Cardiac muscle cell (in vitro differentiated cells and primary cell): ENCODE measurements around the gene BMPER. TPM values are rescaled to one million over a fixed set of nuclear protein-coding genes. Genes with fewer than 3 reads are reported as not detected.

Experiments
- DNase-seq, 2 donors: peaks; one replicate each; pipeline versions ENCODE4 v3.0.0 to v3.0.0-alpha.2; 2010 to 2017; ENCODE audit warnings: low read depth in 1 of 2, low spot score in 1 of 2
- H3K27ac ChIP-seq: fragments of 200-600 bp; sonication (generic); 2 replicates; pipeline ENCODE4 v1.5.1; 2016
- H3K27me3 ChIP-seq: fragments of 200-600 bp; sonication (generic); 2 replicates; pipeline ENCODE4 v1.6.0; 2016; ENCODE audit warnings: control low read depth
- H3K36me3 ChIP-seq: fragments of 200-600 bp; sonication (generic); 2 replicates; pipeline ENCODE4 v1.5.1; 2016; ENCODE audit warnings: control low read depth
- H3K4me1 ChIP-seq: fragments of 200-600 bp; sonication (generic); 2 replicates; pipeline ENCODE4 v1.8.1; 2017; ENCODE audit warnings: low read depth, mild to moderate bottlenecking, mixed run types
- H3K4me3 ChIP-seq: fragments of 200-600 bp; sonication (generic); 2 replicates; pipeline ENCODE4 v1.5.1; 2016; ENCODE audit warnings: mild to moderate bottlenecking
- H3K9me3 ChIP-seq: fragments of 200-600 bp; sonication (generic); 2 replicates; pipeline ENCODE4 v1.5.1; 2017; ENCODE audit warnings: low read depth, mild to moderate bottlenecking, control low read depth
- CTCF ChIP-seq: IDR thresholded peaks from 2 replicates; pipeline ENCODE4 v1.5.1; 2012; ENCODE audit warnings: low read depth, mild to moderate bottlenecking, low read length
- polyA plus RNA-seq: library from polyadenylated mRNA; unstranded; fragments of >200 nt; fragmentation: Nextera tagmentation; extraction: Ambion mirVana; gene quantifications from 2 replicates; pipeline ENCODE4 v1.2.1, GENCODE V29; 2016
- total RNA-seq: library from RNA; depleted of rRNA; stranded (reverse); fragments of >200 nt; gene quantifications from 2 replicates; pipeline ENCODE4 v1.2.3, GENCODE V29; 2016

The BMPER gene
- total and polyA plus RNA-seq, 2 experiments from 2014 or later, result 53.6 to 138 TPM

- Histone ChIP-seq H3K27me3 (no peaks in the 10 kb centered on the region), H3K27ac (no peak overlapping the region), H3K36me3 (no peaks in the 10 kb centered on the region), H3K9me3 (no peaks in the 10 kb centered on the region), H3K4me1 (no peaks in the 10 kb centered on the region), H3K4me3 (no peak overlapping the region)
- no peak for TF ChIP-seq CTCF
- no peak for DNase-seq
Measured at GRCh38 chr7:34181271-34181958, 276.1 kb downstream of the BMPER start.

GRCh38 chr7:34184466-34184865, 279.1 kb downstream of the BMPER start:
- H3K27me3 ChIP-seq, result no peaks in the 10 kb centered on the region
- no peaks in the 10 kb centered on the region for H3K9me3 ChIP-seq
- peak; percentile 21 for TF ChIP-seq CTCF
- no peak overlapping the region for H3K27ac ChIP-seq
- H3K4me1 ChIP-seq, result no peaks in the 10 kb centered on the region
- H3K36me3 ChIP-seq, result no peaks in the 10 kb centered on the region
- peak in 1 of 2 donors; percentile 30 for DNase-seq
- no peak overlapping the region for H3K4me3 ChIP-seq

DNA sequence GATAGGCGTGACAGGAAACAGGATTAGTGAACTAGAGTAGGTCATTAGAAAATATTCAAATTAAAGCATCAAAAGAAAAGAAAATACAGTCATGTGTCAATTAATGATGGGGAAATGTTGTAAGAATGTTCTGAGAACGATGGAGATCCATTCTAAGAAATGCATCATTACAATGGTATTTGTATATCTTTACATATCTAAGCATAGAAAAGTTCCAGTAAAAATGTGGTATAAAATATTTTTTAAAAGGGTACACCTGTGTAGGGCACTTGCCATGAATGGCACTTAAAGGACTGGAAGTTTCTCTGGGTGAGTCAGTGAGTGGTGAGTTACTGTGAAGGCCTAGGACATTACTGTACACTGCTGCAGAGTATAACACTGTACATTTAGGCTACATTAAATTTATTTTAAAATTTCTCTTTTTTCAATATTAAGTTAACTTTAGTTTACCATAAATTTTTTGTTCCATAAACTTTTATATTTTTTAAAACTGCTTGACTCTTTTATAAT, 282.5 kb downstream of the BMPER start:
- Histone ChIP-seq H3K9me3 (no peaks in the 10 kb centered on the region), H3K4me1 (no peaks in the 10 kb centered on the region), H3K27ac (no peak overlapping the region), H3K27me3 (no peaks in the 10 kb centered on the region), H3K4me3 (no peak overlapping the region), H3K36me3 (no peaks in the 10 kb centered on the region)
- no peak for TF ChIP-seq CTCF
- no peak for DNase-seq

GRCh38 chr7:34189031-34189430, 283.7 kb downstream of the BMPER start:
- Histone ChIP-seq H3K27ac (no peak overlapping the region), H3K9me3 (no peaks in the 10 kb centered on the region), H3K4me1 (no peaks in the 10 kb centered on the region), H3K27me3 (no peaks in the 10 kb centered on the region), H3K4me3 (no peak overlapping the region), H3K36me3 (no peaks in the 10 kb centered on the region)
- no peak for TF ChIP-seq CTCF
- no peak for DNase-seq

DNA sequence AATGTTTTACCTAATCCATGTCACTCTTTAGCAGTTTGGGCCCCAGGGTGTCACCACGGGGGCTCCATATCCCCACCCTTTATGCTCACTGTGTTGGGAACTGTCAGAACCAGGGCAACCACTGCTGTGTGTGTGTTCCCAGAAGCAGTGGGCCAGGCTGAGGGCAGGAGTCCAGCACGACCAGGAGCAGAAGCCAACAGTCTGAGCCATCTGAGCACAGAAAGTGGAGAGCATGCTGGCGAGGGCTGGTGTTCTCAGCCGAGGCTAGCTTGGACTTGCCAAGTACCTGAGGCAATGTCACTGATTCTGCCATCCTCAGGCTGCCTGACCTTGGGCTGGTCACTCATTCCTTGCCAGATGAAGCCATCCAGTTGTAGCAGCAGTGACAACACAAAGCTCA, 285.0 kb downstream of the BMPER start:
- H3K27ac ChIP-seq, result no peak overlapping the region
- no peak overlapping the region for H3K4me3 ChIP-seq
- no peaks in the 10 kb centered on the region for H3K27me3 ChIP-seq
- no peaks in the 10 kb centered on the region for H3K36me3 ChIP-seq
- DNase-seq, result no peak
- no peaks in the 10 kb centered on the region for H3K4me1 ChIP-seq
- no peaks in the 10 kb centered on the region for H3K9me3 ChIP-seq
- no peak for TF ChIP-seq CTCF
